Activated B cell treated with CpG ODN at 0.5 μM for 24 hours (primary cell): ENCODE data around the gene C3orf20. TPM values are rescaled to one million over a fixed set of nuclear protein-coding genes. Genes with fewer than 3 reads are reported as not detected.

ENCODE experiments used
- ATAC-seq: fragments of 200-7000 bp; cut with Tn5 transposase; one replicate; pipeline ENCODE4 v1.10.0; 2021; ENCODE audit warnings: low read depth, mild to moderate bottlenecking, moderate library complexity
- CTCF ChIA-PET: fragments of 350-600 bp; sonication (Branson Sonifier 250); formaldehyde crosslinking; loops from one replicate; lab custom pipeline; 2021; ENCODE audit warnings: antibody characterized with exemption; lab: Charles Lee
- POLR2A ChIA-PET: fragments of 350-600 bp; sonication (Branson Sonifier 250); formaldehyde crosslinking; loops from one replicate; lab custom pipeline; 2021; ENCODE audit warnings: antibody characterized with exemption; lab: Charles Lee
- DNase-seq: peaks from one replicate; pipeline ENCODE4 v3.0.0; 2022
- H3K27ac Mint-ChIP-seq: one replicate; pipeline ENCODE4 v1.8.0; 2020; ENCODE audit warnings: mixed read lengths
- H3K27me3 Mint-ChIP-seq: one replicate; pipeline ENCODE4 v1.8.0; 2021; ENCODE audit warnings: mixed read lengths
- H3K36me3 Mint-ChIP-seq: one replicate; pipeline ENCODE4 v1.8.0; 2021; ENCODE audit warnings: low read depth, mixed read lengths
- H3K4me1 Mint-ChIP-seq: one replicate; pipeline ENCODE4 v1.8.0; 2021; ENCODE audit warnings: mixed read lengths
- H3K4me3 Mint-ChIP-seq: one replicate; pipeline ENCODE4 v1.8.0; 2020; ENCODE audit warnings: mild to moderate bottlenecking, mixed read lengths
- H3K9me3 Mint-ChIP-seq: one replicate; pipeline ENCODE4 v1.8.0; 2020; ENCODE audit warnings: mixed read lengths
- CTCF ChIP-seq: fragments of 200-600 bp; IDR thresholded peaks from one replicate; pipeline ENCODE4 v1.8.0; 2022; ENCODE audit warnings: antibody characterized with exemption, mild to moderate bottlenecking
- intact Hi-C: fragments of 100-400 bp; cut with micrococcal nuclease; formaldehyde crosslinking; loops from one replicate; pipeline ENCODE4 v1.15.1; 2024
- total RNA-seq: library from RNA; stranded (reverse); gene quantifications from 2 replicates; pipeline ENCODE4 v1.2.3, GENCODE V29; 2022

The C3orf20 gene
- total RNA-seq, 1 donor from 2014 or later: 0.16 TPM

- Mint-ChIP-seq H3K27me3 (peaks cover 56% of the 10 kb centered on the region), H3K4me1 (peaks cover 5% of the 10 kb centered on the region), H3K36me3 (no peaks in the 10 kb centered on the region), H3K4me3 (no peak overlapping the region), H3K9me3 (no peaks in the 10 kb centered on the region), H3K27ac (no peak overlapping the region)
- DNase-seq (no peak), ATAC-seq (no peak)
- ChIA-PET POLR2A (no interaction called here), CTCF (no interaction called here)
- TF ChIP-seq CTCF: no peak
- intact Hi-C loops: no loop called here
Observed at GRCh38 chr3:14811684-14812083, 136.7 kb downstream of the C3orf20 start.

- no peaks in the 10 kb centered on the region for H3K9me3 Mint-ChIP-seq
- H3K4me3 Mint-ChIP-seq: no peak overlapping the region
- peaks cover 50% of the 10 kb centered on the region for H3K27me3 Mint-ChIP-seq
- H3K27ac Mint-ChIP-seq: no peak overlapping the region
- no peak for TF ChIP-seq CTCF
- DNase-seq (no peak), ATAC-seq (no peak)
- CTCF ChIA-PET: no interaction called here
- intact Hi-C loops: no loop called here
- H3K36me3 Mint-ChIP-seq: no peaks in the 10 kb centered on the region
- POLR2A ChIA-PET: no interaction called here
- H3K4me1 Mint-ChIP-seq: peaks cover 5% of the 10 kb centered on the region
Observed at GRCh38 chr3:14812196-14812790, 137.4 kb downstream of the C3orf20 start.

GRCh38 chr3:14814411-14814871 lies 139.5 kb downstream of the C3orf20 start:
- CTCF ChIA-PET: no interaction called here
- H3K36me3 Mint-ChIP-seq: no peaks in the 10 kb centered on the region
- H3K27me3 Mint-ChIP-seq: peaks cover 38% of the 10 kb centered on the region
- H3K4me1 Mint-ChIP-seq: peaks cover 5% of the 10 kb centered on the region
- no peak overlapping the region for H3K4me3 Mint-ChIP-seq
- intact Hi-C loops: no loop called here
- DNase-seq (no peak), ATAC-seq (no peak)
- POLR2A ChIA-PET: no interaction called here
- no peak for TF ChIP-seq CTCF
- no peaks in the 10 kb centered on the region for H3K9me3 Mint-ChIP-seq
- no peak overlapping the region for H3K27ac Mint-ChIP-seq

GRCh38 chr3:14816359-14816758 lies 141.4 kb downstream of the C3orf20 start:
- Mint-ChIP-seq H3K4me3 (no peak overlapping the region), H3K36me3 (no peaks in the 10 kb centered on the region), H3K4me1 (peaks cover under 1% of the 10 kb centered on the region), H3K9me3 (no peaks in the 10 kb centered on the region), H3K27ac (no peak overlapping the region), H3K27me3 (peaks cover 28% of the 10 kb centered on the region)
- intact Hi-C loops: no loop called here
- POLR2A ChIA-PET: no interaction called here
- ATAC-seq: no peak
- no peak for TF ChIP-seq CTCF
- CTCF ChIA-PET: no interaction called here
- DNase-seq: no peak

GRCh38 chr3:14818804-14819500 lies 144.0 kb downstream of the C3orf20 start, which contains the start of gene FGD5:
Gene FGD5, plus strand, starts transcription at chr3:14818962. Its CDS starts 110 bp downstream, at chr3:14819072.
- Mint-ChIP-seq H3K36me3 (no peaks in the 10 kb centered on the region), H3K27ac (no peak within 1 kb of the TSS), H3K27me3 (peaks cover 19% of the 10 kb centered on the region), H3K4me3 (no peak within 1 kb of the TSS), H3K9me3 (no peaks in the 10 kb centered on the region), H3K4me1 (no peaks in the 10 kb centered on the region)
- intact Hi-C loops: no loop called here
- ATAC-seq (no peak), DNase-seq (no peak)
- no peak for TF ChIP-seq CTCF
- ChIA-PET POLR2A (no interaction called here), CTCF (no interaction called here)
